Breast epithelium (tissue), 4 donors: ENCODE results near the gene ZNF711. TPM values are rescaled to one million over a fixed set of nuclear protein-coding genes. Genes with fewer than 3 reads are reported as not detected.

Experiments used
- DNase-seq, 2 donors: peaks; one replicate each; pipeline ENCODE4 v3.0.0-alpha.2; 2019; ENCODE audit warnings: low spot score in 2 of 2
- H3K27ac ChIP-seq, 2 donors: fragments of 200-600 bp; sonication (generic) in 1 of 2; one replicate each; pipeline ENCODE4 v1.5.1; 2016 to 2019; ENCODE audit warnings: mild to moderate bottlenecking in 1 of 2
- H3K27me3 ChIP-seq, 2 donors: fragments of 200-600 bp; sonication (generic) in 1 of 2; one replicate each; pipeline versions ENCODE4 v1.5.1 to v1.6.0; 2017 to 2019; ENCODE audit warnings: control low read depth in 1 of 2, mild to moderate bottlenecking in 1 of 2
- H3K36me3 ChIP-seq: fragments of 200-600 bp; one replicate; pipeline ENCODE4 v1.5.1; 2019
- H3K4me1 ChIP-seq, 2 donors: fragments of 200-600 bp; sonication (generic); one replicate each; pipeline ENCODE4 v1.5.1; 2016 to 2019; ENCODE audit warnings: control low read depth in 1 of 2
- H3K4me3 ChIP-seq, 3 donors: fragments of 200-600 bp; sonication (generic); 1 replicate in 2 of 3; 2 replicates in 1 of 3; pipeline ENCODE4 v1.5.1; 2016 to 2019; ENCODE audit warnings: mild to moderate bottlenecking in 3 of 3, moderate library complexity in 2 of 3
- H3K9me3 ChIP-seq, 2 donors: fragments of 200-600 bp; sonication (generic) in 1 of 2; one replicate each; pipeline ENCODE4 v1.5.1; 2016 to 2019; ENCODE audit warnings: control low read depth in 1 of 2
- CTCF ChIP-seq, 3 donors: fragments of 450-650 bp; IDR thresholded peaks; one replicate each; pipeline ENCODE4 v1.5.1; 2016 to 2017; ENCODE audit warnings: antibody characterized with exemption in 3 of 3, mild to moderate bottlenecking in 3 of 3, moderate library complexity in 3 of 3
- POLR2A ChIP-seq: fragments of 450-650 bp; IDR thresholded peaks from one replicate; pipeline ENCODE4 v1.6.1; 2016; ENCODE audit warnings: antibody characterized with exemption, mild to moderate bottlenecking, moderate library complexity
- POLR2AphosphoS5 ChIP-seq, 3 donors: sonication (generic); formaldehyde crosslinking; IDR thresholded peaks; one replicate each; pipeline ENCODE4 v1.6.1; 2017; ENCODE audit warnings: antibody characterized with exemption in 3 of 3
- intact Hi-C: fragments of 100-400 bp; cut with DNase I; formaldehyde crosslinking; loops from one replicate; pipeline ENCODE4 v1.15.1; 2023; ENCODE audit warnings: low total_unique reads
- total RNA-seq, 3 donors: library from RNA; depleted of rRNA; stranded (reverse); fragments of >200 nt; gene quantifications; one replicate each; pipeline ENCODE4 v1.1.0, GENCODE V29; 2016

The ZNF711 gene
- total RNA-seq, result 10 to 100 TPM in 1 of 3 donors, 1 to 10 TPM in 2; 1.1 to 14.5 (median 6.2) TPM

- peak; percentile 18 to 42 for DNase-seq
- TF ChIP-seq POLR2AphosphoS5 (IDR thresholded peaks at IDR 0.05) (no peak), CTCF (IDR thresholded peaks at IDR 0.05) (no peak), POLR2A (no peak)
- Histone ChIP-seq H3K27ac (peak within 1 kb of the TSS; percentile 75 to 78), H3K27me3 (peaks cover 0 to 11% of the 10 kb centered on the region in 2 donors), H3K4me1 (no peaks in the 10 kb centered on the region), H3K9me3 (no peaks in the 10 kb centered on the region), H3K36me3 (no peaks in the 10 kb centered on the region), H3K4me3 (peak within 1 kb of the TSS; percentile 48 to 75 (median 65))
- intact Hi-C loops, result no loop called here
Observed at GRCh38 chrX:85243761-85244449, at the start of gene ZNF711, which contains the start of gene SATL1. Gene ZNF711, plus strand, starts transcription at chrX:85243991. Its CDS starts 3,582 bp downstream, at chrX:85247573. Gene SATL1, minus strand, starts transcription at chrX:85243779. Its CDS starts 134,811 bp downstream, at chrX:85108968.

GRCh38 chrX:85196319-85196718 lies 47.5 kb upstream of the ZNF711 start:
- TF ChIP-seq CTCF (IDR thresholded peaks at IDR 0.05) (no peak), POLR2A (no peak), POLR2AphosphoS5 (IDR thresholded peaks at IDR 0.05) (no peak)
- no peaks in the 10 kb centered on the region for H3K4me1 ChIP-seq

GRCh38 chrX:85203461-85203970 lies 40.3 kb upstream of the ZNF711 start:
- no peak for DNase-seq
- Histone ChIP-seq H3K4me3 (no peak overlapping the region), H3K27me3 (peaks cover 0 to 22% of the 10 kb centered on the region in 2 donors), H3K9me3 (no peaks in the 10 kb centered on the region), H3K4me1 (no peaks in the 10 kb centered on the region), H3K36me3 (no peaks in the 10 kb centered on the region), H3K27ac (no peak overlapping the region)
- TF ChIP-seq POLR2AphosphoS5 (IDR thresholded peaks at IDR 0.05) (no peak), CTCF (IDR thresholded peaks at IDR 0.05) (no peak), POLR2A (no peak)
- intact Hi-C loops, result no loop called here

More at GRCh38 chrX:85196319-85196718, 47.5 kb upstream of the ZNF711 start:
- intact Hi-C loops, result no loop called here
- Histone ChIP-seq H3K27ac (no peak overlapping the region), H3K4me3 (no peak overlapping the region), H3K36me3 (no peaks in the 10 kb centered on the region), H3K9me3 (peaks cover 0 to 5% of the 10 kb centered on the region in 2 donors), H3K27me3 (peaks cover 0 to 3% of the 10 kb centered on the region in 2 donors)
- DNase-seq, result no peak

GRCh38 chrX:85213792-85214530 lies 29.8 kb upstream of the ZNF711 start:
- Histone ChIP-seq H3K9me3 (no peaks in the 10 kb centered on the region), H3K4me3 (no peak overlapping the region), H3K27me3 (peaks cover 0 to 14% of the 10 kb centered on the region in 2 donors), H3K27ac (no peak overlapping the region), H3K4me1 (no peaks in the 10 kb centered on the region), H3K36me3 (no peaks in the 10 kb centered on the region)
- DNase-seq, result no peak
- TF ChIP-seq CTCF (IDR thresholded peaks at IDR 0.05) (no peak), POLR2AphosphoS5 (IDR thresholded peaks at IDR 0.05) (no peak), POLR2A (no peak)
- intact Hi-C loops, result no loop called here
